Left kidney (tissue), 2 donors: ENCODE data around the gene SFRP5. TPM values are rescaled to one million over a fixed set of nuclear protein-coding genes. Genes with fewer than 3 reads are reported as not detected.

Source experiments
- DNase-seq: peaks from one replicate; pipeline ENCODE4 v3.0.0-alpha.2; 2013
- polyA plus RNA-seq: library from polyadenylated mRNA; unstranded; fragments of 120-200 nt; gene quantifications from one replicate; pipeline ENCODE4 v1.2.1, GENCODE V29; 2013; ENCODE audit not compliant: insufficient read length

SFRP5 gene
- polyA plus RNA-seq, 1 donor, result 0.07 TPM

DNA sequence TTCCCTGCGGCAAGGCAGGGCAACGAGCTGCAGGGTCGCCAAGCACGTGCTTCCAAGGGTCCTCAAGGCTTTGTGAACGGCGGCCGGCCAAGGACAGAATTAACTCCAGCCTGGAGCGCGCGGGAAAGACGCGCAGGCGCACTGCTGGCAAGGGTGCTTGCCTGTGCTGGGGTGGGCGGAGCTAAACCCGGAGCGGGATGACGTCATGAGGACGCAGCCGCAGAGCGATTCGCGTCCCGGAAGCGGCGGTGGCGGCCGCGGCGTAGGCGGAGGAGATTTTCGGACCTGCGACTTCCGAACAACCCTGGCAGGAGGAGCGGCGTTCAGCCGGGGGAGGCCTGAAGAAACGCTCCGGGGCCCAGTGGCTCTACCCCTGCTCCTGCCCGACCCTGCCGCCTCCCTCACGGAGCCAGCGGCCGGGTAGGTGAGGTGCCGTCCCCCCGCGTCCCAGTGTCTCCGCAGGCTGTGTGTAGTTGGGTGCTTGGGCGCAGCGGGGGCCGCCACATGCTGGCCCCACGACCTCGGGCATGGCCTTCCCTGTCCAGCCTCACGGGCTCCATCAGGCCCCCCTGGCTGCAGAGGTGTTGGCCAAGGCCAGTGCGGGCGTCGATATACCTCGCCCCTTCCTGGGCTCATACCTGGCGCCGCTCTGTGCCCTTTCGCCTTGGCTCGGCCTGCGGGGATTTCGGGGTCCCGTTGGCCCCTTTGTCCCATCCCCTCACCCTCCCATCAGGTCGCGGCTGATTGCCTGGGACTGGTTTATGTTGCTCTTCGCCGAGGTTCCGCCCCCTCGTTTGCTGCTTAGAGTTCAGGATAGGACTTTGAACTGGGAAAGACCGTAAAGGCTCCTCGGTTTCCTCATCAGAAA lies 34.7 kb downstream of the SFRP5 start, which contains the start of gene ZFYVE27:
TSS of gene ZFYVE27 (plus strand) at position 227 of the 868 bp plus-strand sequence. CDS start 1,350 bp downstream, outside the sequence.
- DNase-seq, result peak; percentile 93

DNA sequence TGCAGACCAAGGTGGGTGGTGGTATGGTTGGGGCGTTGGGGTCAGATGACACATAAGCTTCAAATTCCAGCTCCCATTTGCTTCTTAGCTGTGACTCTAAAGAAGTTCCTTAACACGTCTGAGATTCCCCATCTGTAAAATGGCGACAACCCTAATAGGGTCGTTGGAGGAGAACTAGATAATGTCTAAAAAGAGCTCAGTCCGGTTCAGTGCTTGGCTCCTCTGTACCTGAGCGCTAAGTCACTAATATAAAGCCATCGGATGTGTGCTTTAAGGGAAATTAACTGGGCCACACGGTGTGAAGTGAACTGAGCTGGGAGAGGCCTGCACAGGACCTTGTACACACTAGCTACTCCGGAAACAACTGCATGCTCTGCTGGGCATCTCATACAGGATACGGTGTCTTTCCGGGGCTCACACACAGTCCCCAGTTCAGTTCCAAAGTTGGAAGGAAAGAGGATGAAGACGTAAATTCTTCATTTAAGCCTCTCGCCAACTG lies 35.3 kb downstream of the SFRP5 start:
- DNase-seq, result no peak

GRCh38 chr10:97734021-97734420 lies 37.8 kb downstream of the SFRP5 start:
- no peak for DNase-seq

- DNase-seq, result no peak
Observed at GRCh38 chr10:97733256-97733655, 38.5 kb downstream of the SFRP5 start.

- DNase-seq, result no peak
Observed at GRCh38 chr10:97732052-97732359, 39.8 kb downstream of the SFRP5 start.

GRCh38 chr10:97731346-97732051 lies 40.3 kb downstream of the SFRP5 start:
- peak; percentile 81 for DNase-seq

- DNase-seq, result no peak
Observed at GRCh38 chr10:97729014-97729413, 42.8 kb downstream of the SFRP5 start.

DNA sequence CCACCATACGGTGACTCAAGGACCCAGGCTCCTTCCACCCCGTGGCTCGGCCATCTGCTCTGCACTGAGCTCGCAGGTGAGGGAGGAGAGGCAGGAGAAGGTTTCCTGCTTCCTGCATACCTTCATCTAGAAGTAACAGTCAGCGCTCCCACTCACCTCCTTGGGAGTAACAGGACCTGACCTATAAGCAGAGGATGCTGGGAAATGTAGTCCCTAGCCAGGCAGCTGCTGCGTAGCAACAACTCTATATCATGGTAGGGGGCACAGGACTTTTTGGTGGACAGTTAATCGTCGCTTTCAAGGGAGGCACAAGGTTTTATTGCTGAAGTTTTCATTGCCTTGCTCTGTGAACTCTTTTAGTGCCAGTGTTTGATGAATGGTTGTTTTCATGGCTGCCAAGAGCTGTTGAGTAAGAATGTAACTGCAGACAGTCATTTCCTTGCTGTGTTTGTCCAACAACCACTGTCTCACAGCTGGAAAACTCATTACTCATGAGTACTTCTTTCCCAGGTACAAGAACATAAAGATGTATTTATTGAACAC lies 45.1 kb downstream of the SFRP5 start:
- DNase-seq, result peak; percentile 77

- no peak for DNase-seq
Observed at GRCh38 chr10:97724341-97724941, 47.4 kb downstream of the SFRP5 start.

DNA sequence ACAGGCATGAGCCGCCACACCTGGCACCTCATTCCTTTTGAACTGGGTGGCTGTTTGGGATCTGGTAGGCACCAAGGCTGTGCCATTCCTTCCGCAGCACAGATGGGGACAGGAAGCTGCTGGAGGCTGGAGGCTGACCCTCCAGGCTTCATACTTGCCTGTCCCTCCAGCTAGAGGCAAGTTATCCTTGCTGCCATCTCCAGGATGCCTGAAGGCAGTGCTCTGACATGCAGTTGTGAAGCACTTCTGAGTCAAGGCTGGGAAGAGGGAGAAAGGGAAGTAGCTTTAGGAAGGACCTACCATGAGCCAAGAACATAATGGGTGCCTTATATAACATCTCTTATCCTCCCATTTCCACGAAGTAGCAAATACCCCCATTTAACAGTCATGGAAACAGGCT lies 48.8 kb downstream of the SFRP5 start:
- no peak for DNase-seq

DNA sequence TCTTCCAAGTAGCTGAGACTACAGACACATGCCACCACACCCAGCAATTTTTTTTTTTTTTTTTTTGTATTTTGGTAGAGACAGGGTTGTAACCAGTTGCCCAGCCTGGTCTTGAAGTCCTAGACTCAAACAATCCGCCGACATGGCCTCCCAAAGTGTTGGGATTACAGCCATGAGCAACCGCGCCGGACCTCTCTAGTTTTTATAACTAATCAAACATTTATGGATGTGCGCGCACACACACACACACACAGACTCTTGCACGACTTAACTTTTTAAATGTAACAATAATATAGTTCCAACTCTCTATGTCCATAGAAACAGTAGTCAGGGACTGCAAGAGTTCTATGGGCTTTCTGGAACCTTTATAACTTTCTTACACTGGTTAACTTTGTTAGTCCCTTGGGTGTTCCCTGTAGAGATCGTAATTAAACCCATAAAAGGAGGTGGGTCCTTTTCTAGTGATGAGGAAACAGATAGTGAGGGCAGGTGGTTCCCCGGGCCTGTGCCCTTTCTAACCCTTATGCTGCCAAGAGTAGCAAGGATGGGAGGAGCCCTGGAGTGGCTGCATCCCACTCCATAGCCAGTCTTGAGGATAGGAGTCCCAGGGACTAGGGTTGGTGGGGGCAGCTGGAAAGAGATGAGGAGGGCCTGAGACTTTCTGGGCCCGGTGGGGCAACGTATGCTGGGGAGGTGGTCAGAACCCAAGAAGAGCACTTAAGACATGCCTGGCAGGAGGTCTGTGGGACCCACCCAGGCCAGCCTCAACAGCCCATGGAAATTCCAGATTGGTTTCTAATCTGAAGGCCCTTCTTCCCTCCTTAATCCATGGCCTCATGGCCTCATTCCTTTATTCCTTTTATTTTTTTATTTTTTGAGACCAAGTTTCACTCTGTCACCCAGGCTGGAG lies 49.7 kb downstream of the SFRP5 start:
- DNase-seq, result no peak

DNA sequence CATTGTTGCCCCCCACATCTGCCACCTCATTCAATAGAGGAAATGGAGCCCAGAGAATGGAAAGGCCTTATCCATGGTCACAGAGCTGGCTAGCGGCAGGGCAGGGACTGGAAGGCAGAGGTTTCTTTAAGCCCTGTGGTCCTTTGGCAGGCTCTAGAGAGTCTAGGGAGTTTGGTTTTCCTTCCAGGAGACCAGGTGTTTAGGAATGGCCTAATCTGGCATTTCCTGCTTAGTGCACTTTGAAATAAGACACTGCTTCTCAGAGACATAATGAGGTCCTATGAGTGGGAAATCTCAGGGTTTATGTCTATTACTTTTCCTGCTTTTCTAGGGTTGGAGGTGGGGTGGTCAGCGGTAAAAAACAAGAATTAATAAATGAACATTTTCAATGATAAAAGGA lies 52.2 kb downstream of the SFRP5 start:
- no peak for DNase-seq

- DNase-seq, result no peak
Observed at GRCh38 chr10:97718659-97719142, 53.1 kb downstream of the SFRP5 start.

GRCh38 chr10:97718178-97718577 lies 53.6 kb downstream of the SFRP5 start:
- no peak for DNase-seq

DNA sequence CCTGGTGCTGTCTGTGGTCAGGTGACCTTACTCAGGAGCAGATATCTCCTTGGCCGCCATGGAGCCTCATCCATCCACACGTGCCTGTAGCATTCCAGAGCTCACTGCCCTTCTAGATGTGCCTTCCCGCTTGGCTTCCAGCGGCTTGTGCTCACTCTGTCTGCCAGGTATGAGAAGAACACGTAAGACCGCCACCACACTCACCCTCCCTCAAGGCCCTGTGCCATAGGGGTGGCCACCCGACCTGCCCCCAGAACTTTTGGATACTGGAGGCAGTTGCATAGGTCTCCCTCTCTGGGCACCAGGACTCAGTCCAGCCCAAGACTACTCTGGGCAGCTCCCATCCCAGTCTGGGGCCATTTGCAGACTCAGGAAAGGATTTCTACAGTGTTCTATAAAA lies 54.2 kb downstream of the SFRP5 start:
- no peak for DNase-seq

Other genes with a start within 250 kb of the SFRP5 start
- gene ANKRD2, start 199.2 kb downstream of the SFRP5 start, polyA plus RNA-seq, result 0.53 TPM
- 49.0 TPM for gene HOGA1, start 187.6 kb downstream of the SFRP5 start, polyA plus RNA-seq
- 1.1 TPM for gene C10orf62, start 182.3 kb downstream of the SFRP5 start, polyA plus RNA-seq
- 24.7 TPM for gene MORN4, start 138.5 kb downstream of the SFRP5 start, polyA plus RNA-seq
- 18.1 TPM for gene PI4K2A, start 131.3 kb downstream of the SFRP5 start, polyA plus RNA-seq
- gene AVPI1, start 84.8 kb downstream of the SFRP5 start, polyA plus RNA-seq, result 4.0 TPM
- gene MARVELD1, start 58.3 kb downstream of the SFRP5 start, polyA plus RNA-seq, result 40.7 TPM
- 35.1 TPM for gene ZFYVE27, start 34.9 kb downstream of the SFRP5 start, polyA plus RNA-seq
- 1.2 TPM for gene GOLGA7B, start 77.8 kb upstream of the SFRP5 start, polyA plus RNA-seq